GM10266 (cell line): ENCODE data around the gene SLC4A11.

Experiments used
- DNase-seq: peaks from one replicate; pipeline ENCODE4 v3.0.0; 2012; ENCODE audit errors: extremely low spot score
- TF ChIP-seq, protein P1 (sequence below): IDR thresholded peaks from 2 replicates; pipeline ENCODE4 v1.5.1; 2012; ENCODE audit warnings: mild to moderate bottlenecking, low read depth; ENCODE audit not compliant: control insufficient read depth, insufficient read depth; ENCODE audit errors: missing control alignments

SLC4A11 gene

DNA sequence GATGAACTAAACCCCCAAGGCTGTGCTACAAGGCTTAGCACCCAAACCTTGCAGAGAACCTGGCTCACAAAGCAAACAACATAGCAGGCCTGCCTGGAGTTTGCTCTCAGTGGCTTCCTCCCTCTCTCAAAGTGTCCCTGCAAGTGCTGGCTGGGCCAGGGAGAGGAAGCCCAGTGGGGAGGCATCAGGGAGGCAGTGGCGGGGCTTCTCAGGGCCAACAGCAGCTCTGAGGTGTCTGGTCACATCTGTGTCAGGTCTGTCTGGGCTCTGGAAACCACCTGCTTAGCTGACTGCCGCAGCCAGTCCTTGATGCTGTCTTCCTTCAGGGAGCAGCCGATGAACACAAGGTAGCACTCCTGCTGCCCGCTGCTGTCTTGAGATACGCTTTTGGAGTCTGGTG is 16.7 kb upstream of the SLC4A11 start:
- DNase-seq, result no peak
- TF ChIP-seq, protein P1, sequence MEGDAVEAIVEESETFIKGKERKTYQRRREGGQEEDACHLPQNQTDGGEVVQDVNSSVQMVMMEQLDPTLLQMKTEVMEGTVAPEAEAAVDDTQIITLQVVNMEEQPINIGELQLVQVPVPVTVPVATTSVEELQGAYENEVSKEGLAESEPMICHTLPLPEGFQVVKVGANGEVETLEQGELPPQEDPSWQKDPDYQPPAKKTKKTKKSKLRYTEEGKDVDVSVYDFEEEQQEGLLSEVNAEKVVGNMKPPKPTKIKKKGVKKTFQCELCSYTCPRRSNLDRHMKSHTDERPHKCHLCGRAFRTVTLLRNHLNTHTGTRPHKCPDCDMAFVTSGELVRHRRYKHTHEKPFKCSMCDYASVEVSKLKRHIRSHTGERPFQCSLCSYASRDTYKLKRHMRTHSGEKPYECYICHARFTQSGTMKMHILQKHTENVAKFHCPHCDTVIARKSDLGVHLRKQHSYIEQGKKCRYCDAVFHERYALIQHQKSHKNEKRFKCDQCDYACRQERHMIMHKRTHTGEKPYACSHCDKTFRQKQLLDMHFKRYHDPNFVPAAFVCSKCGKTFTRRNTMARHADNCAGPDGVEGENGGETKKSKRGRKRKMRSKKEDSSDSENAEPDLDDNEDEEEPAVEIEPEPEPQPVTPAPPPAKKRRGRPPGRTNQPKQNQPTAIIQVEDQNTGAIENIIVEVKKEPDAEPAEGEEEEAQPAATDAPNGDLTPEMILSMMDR, result no peak

DNA sequence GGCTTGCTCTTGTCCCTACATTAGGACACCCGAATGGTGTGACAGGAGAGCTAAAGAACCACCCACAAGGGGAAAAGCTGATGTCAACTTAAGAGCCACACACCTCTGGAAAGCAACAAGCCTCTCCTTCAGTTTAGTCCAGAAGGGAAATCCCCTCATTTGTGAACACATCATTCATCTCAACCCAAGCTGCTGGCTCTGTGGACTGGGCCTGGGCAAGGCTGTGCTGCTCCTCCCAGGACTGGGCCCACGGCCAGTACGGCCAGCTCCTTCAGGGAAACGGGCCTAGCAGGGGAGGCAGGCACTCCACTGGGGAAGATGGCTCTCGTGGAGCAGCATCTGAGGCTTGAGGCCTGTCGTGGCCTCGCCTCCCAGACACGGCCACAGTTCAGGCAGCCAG is 12.8 kb upstream of the SLC4A11 start:
- no peak for DNase-seq
- TF ChIP-seq, protein P1, result no peak

DNA sequence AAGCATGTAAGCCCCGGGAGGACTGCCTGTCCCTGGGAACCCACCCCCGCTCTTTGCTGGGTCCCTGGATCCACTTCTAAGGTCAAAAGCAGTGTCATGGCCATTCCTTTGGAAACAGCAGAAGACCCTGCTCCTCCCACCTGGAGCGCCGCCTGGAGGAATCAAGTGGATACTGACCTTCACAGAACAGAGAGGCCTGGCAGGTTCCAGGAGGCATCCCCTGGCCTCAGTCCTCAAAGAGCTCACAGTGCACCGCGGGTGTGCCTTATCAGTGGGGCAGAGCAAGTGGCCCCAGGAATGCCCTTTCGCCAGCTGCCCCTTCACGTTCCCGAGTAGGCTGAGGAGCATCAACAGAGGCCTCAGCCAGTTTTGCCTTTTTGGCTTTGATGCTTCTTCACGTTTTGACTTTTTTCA is 11.1 kb upstream of the SLC4A11 start:
- DNase-seq, result peak; percentile 35
- TF ChIP-seq, protein P1, result peak; percentile 10

DNA sequence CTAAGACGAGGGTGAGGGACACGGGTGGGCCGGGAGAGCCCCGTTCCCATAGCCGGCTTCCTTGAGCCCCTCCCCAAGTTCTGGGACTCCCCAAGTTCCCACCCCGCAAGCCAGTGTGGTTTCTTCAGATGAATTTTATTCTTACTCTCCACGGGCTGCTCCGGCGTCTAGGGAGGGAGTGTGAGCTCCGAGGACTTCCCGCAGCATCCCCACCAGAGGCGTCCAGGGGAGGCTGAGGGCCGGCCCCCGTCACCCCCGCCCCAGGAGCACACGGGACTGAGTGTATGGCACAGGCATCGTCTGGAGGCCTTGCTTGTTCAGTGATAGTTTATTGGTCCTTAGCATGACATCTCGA is 10.0 kb upstream of the SLC4A11 start:
- no peak for DNase-seq
- TF ChIP-seq, protein P1, result no peak

DNA sequence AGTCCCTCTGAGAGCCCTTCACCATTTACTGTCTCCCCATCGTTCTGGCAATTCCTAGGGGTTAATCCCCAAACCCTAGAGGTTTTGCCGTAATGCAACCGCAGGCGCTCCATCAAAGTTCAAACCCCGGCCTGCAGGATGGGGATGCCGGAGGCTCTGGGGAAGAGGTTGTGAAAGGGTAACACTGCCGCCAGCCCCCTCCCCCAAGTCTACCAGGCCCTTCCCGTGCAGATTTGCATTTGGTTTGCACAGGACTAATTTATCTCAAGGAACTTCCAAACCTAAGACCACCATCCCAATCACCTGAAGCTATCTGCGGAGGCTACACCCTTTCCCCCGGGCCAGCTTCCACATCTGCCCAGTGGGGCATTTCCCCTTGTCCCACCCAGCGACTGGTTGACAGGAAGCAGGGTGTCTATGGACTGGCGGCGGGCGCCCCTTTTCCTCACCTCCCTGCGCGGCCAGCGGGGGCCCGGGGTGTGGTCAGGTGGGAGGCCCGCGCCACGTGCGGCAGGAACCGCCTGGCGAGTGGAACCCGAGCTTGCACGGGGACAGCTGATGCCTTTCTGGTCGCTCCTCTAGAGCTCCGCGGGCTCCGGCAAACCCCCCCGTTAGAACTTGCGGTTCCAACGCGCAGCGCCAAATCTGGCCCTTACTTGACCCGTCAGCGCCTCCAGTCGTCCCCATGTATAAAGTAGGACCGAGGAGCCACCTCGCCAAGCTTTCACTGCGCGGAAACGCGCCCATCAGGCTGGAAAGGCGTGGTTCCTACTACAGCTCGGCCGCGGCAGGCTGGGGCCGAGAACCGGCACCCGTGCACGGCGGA is 9.4 kb upstream of the SLC4A11 start:
- TF ChIP-seq, protein P1, result no peak
- DNase-seq, result no peak

DNA sequence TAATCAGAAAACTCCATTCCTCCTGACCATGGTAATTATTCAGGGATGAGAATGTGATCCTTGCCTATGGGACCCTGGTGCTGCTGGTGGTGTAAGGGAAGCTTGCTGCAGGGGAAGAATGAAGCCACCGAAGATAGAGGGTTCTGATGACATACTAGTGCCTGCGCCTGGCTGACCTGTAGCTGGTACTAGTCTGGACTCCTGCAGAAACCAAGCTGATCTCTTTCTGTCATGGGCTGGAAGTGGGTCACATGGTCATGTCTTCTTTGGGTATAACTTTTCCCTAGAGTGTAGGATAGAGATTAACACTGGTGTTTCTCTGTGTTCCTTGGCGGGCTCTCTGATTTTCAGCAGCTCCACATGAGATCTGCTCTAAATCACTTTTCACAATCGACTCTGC is 8.6 kb upstream of the SLC4A11 start:
- TF ChIP-seq, protein P1, result no peak

DNA sequence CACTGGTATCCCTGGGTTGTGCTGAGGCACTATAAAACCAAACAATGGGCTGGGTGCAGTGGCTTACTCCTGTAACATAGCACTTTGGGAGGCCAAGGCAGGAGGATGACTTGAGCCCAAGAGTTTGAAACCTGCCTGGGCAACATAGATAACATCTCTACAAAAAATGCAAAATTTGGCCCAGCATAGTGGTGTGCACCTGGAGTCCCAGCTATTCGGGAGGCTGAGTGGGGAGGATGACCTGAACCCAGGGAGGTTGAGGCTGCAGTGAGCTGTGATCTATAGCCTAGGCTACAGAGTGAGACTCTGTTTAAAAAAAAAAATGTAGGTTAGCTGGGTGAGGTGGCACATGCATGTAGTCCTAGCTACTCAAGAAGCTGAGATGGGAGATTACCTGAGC is 7.7 kb upstream of the SLC4A11 start:
- TF ChIP-seq, protein P1, result no peak
- no peak for DNase-seq

More for the DNA sequence above, 8.6 kb upstream of the SLC4A11 start:
- DNase-seq, result no peak
